Caco-2 (cell line): ENCODE measurements around the gene KLK8. TPM values are rescaled to one million over a fixed set of nuclear protein-coding genes. Genes with fewer than 3 reads are reported as not detected.

ENCODE experiments used
- BruUV-seq: library from RNA; stranded (reverse); fragments of 400-500 nt; replicated peaks from 2 replicates; lab custom pipeline; 2021; lab: Mats Ljungman, UMichigan
- CTCF ChIA-PET: fragments of 300-600 bp; sonication (Branson Sonifier 250); formaldehyde crosslinking; loops from one replicate; lab custom pipeline; 2022; ENCODE audit warnings: antibody characterized with exemption; lab: Charles Lee
- POLR2A ChIA-PET: fragments of 300-600 bp; sonication (Branson Sonifier 250); formaldehyde crosslinking; loops from one replicate; lab custom pipeline; 2022; ENCODE audit warnings: antibody characterized with exemption; lab: Charles Lee
- DNase-seq, 2 experiments: peaks; one replicate each; pipeline versions ENCODE4 v3.0.0 to v3.0.0-alpha.2; 2020 to 2022
- H3K27me3 ChIP-seq: replicated peaks from 2 replicates; pipeline ENCODE4 v1.6.0; 2011; ENCODE audit warnings: low read length; ENCODE audit not compliant: control insufficient read depth, insufficient read depth
- H3K36me3 ChIP-seq: 2 replicates; pipeline ENCODE4 v1.5.1; 2011; ENCODE audit warnings: low read length; ENCODE audit not compliant: control insufficient read depth, insufficient read depth
- H3K4me1 ChIP-seq: fragments of 250-450 bp; sonication (Bioruptor Pico); 2 replicates; pipeline ENCODE4 v1.5.1; 2020; ENCODE audit warnings: mild to moderate bottlenecking
- H3K4me3 ChIP-seq: 2 replicates; pipeline ENCODE4 v1.5.1; 2011; ENCODE audit warnings: low read depth, mild to moderate bottlenecking, control low read depth, low read length
- H3K9me3 ChIP-seq: fragments of 250-450 bp; sonication (Bioruptor Pico); 2 replicates; pipeline ENCODE4 v1.5.1; 2020; ENCODE audit warnings: mild to moderate bottlenecking, moderate library complexity
- H3K27ac Mint-ChIP-seq: one replicate; pipeline ENCODE4 v1.8.0; 2022; ENCODE audit warnings: mixed read lengths; ENCODE audit not compliant: unreplicated experiment
- H3K27me3 Mint-ChIP-seq: one replicate; pipeline ENCODE4 v1.8.0; 2022; ENCODE audit warnings: mixed read lengths; ENCODE audit not compliant: insufficient read depth, unreplicated experiment
- H3K36me3 Mint-ChIP-seq: one replicate; pipeline ENCODE4 v1.8.0; 2022; ENCODE audit warnings: mild to moderate bottlenecking, mixed read lengths; ENCODE audit not compliant: insufficient read depth, unreplicated experiment
- H3K4me1 Mint-ChIP-seq: one replicate; pipeline ENCODE4 v1.8.0; 2022; ENCODE audit warnings: low read depth, mixed read lengths; ENCODE audit not compliant: unreplicated experiment
- H3K4me3 Mint-ChIP-seq: one replicate; pipeline ENCODE4 v1.8.0; 2022; ENCODE audit warnings: mild to moderate bottlenecking, moderate library complexity, mixed read lengths; ENCODE audit not compliant: unreplicated experiment
- H3K9me3 Mint-ChIP-seq: one replicate; pipeline ENCODE4 v1.8.0; 2022; ENCODE audit warnings: mixed read lengths; ENCODE audit not compliant: unreplicated experiment
- intact Hi-C: fragments of 100-400 bp; cut with micrococcal nuclease; formaldehyde crosslinking; loops from one replicate; pipeline ENCODE4 v1.10.0; 2022; ENCODE audit not compliant: unreplicated experiment
- total RNA-seq: library from RNA; stranded (reverse); gene quantifications from 2 replicates; pipeline ENCODE4 v1.2.3, GENCODE V29; 2022
- TF ChIP-seq, protein P1 (sequence below), 2 experiments: fragments of 200-600 bp in 1 of 2; IDR thresholded peaks; 1 replicate in 1 of 2; 2 replicates in 1 of 2; pipeline versions ENCODE4 v1.5.1 to v1.8.0; 2011 to 2022; ENCODE audit warnings: antibody characterized with exemption in 1 of 2, control low read depth in 1 of 2, inconsistent platforms in 1 of 2, low read depth in 1 of 2, low read length in 1 of 2, mild to moderate bottlenecking in 1 of 2, moderate library complexity in 1 of 2; ENCODE audit not compliant: insufficient read depth in 1 of 2, severe bottlenecking in 1 of 2, unreplicated experiment in 1 of 2

The KLK8 gene
- total RNA-seq, 1 experiment from 2014 or later = 1.7 TPM

DNA sequence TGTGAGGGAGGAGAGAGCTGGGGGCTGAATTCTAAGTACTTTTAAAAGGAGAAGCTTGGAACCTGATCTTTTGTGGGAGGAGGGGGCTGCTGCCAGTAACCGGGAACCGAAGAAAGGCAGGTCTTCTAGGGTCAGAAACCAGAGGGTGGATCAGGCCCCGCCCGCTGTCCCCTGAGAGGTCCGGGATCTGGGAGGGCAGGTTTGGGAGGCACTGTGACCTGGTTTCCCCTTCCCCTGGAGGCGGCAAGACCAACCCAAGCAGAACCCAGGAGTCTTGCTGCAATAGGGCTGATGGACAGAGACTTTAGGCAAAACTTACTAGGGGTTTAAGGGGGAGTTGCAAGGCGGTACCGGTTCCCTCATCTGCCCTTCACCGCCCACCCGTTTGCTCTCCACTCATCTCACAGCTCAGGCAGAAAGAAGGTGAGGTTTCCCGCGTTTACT lies 707 bp upstream of the KLK8 start:
- Mint-ChIP-seq H3K27me3 (peaks cover 8% of the 10 kb centered on the region), H3K27ac (no peak overlapping the region), H3K9me3 (no peaks in the 10 kb centered on the region), H3K4me1 (no peaks in the 10 kb centered on the region), H3K4me3 (peak overlapping the region; percentile 18), H3K36me3 (no peaks in the 10 kb centered on the region)
- no TSS peak for BruUV-seq
- DNase-seq = no peak
- CTCF ChIA-PET = no interaction called here
- Histone ChIP-seq H3K4me1 (no peaks in the 10 kb centered on the region), H3K27me3 (no peaks in the 10 kb centered on the region), H3K4me3 (no peak overlapping the region), H3K9me3 (no peaks in the 10 kb centered on the region), H3K36me3 (no peaks in the 10 kb centered on the region)
- intact Hi-C loops = no loop called here
- TF ChIP-seq, protein P1, sequence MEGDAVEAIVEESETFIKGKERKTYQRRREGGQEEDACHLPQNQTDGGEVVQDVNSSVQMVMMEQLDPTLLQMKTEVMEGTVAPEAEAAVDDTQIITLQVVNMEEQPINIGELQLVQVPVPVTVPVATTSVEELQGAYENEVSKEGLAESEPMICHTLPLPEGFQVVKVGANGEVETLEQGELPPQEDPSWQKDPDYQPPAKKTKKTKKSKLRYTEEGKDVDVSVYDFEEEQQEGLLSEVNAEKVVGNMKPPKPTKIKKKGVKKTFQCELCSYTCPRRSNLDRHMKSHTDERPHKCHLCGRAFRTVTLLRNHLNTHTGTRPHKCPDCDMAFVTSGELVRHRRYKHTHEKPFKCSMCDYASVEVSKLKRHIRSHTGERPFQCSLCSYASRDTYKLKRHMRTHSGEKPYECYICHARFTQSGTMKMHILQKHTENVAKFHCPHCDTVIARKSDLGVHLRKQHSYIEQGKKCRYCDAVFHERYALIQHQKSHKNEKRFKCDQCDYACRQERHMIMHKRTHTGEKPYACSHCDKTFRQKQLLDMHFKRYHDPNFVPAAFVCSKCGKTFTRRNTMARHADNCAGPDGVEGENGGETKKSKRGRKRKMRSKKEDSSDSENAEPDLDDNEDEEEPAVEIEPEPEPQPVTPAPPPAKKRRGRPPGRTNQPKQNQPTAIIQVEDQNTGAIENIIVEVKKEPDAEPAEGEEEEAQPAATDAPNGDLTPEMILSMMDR (IDR thresholded peaks at IDR 0.05; ENCODE audit: insufficient read depth in 1 of 2, low read depth in 1 of 2, low read length in 1 of 2, severe bottlenecking in 1 of 2, unreplicated experiment in 1 of 2) = no peak
- POLR2A ChIA-PET = no interaction called here

DNA sequence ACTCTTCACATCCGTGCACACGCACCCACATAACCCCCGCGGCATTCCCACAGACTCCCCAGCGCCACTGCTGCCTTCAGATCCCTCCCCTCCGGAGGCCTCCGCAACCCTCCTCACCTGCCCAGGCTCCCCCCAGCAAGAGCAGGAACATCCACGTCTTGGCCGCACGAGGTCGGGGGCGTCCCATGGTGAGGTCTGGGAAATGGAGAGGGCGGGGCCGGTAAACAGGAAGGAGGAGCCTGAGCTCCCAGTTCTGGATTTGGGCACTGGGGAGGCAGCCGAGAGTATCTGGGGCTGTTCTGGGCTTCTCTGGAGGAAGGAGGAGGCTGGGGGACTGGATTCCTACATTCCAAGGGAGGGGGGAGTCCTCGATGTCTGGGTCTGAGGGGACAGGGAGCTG lies 423 bp downstream of the KLK8 start:
- ChIA-PET CTCF (interaction anchor here (0.7 kb wide), 1 partner anchor 20 kb away, joined by 3 read pairs; no protein-coding TSS in a partner anchor), POLR2A (no interaction called here)
- Mint-ChIP-seq H3K4me1 (no peaks in the 10 kb centered on the region), H3K36me3 (no peaks in the 10 kb centered on the region), H3K4me3 (no peak overlapping the region), H3K27me3 (peaks cover under 1% of the 10 kb centered on the region), H3K27ac (no peak overlapping the region), H3K9me3 (no peaks in the 10 kb centered on the region)
- Histone ChIP-seq H3K9me3 (no peaks in the 10 kb centered on the region), H3K4me3 (no peak overlapping the region), H3K27me3 (no peaks in the 10 kb centered on the region), H3K36me3 (no peaks in the 10 kb centered on the region), H3K4me1 (no peaks in the 10 kb centered on the region)
- no TSS peak for BruUV-seq
- TF ChIP-seq, protein P1 (IDR thresholded peaks at IDR 0.05; ENCODE audit: insufficient read depth in 1 of 2, low read depth in 1 of 2, low read length in 1 of 2, severe bottlenecking in 1 of 2, unreplicated experiment in 1 of 2) = no peak
- intact Hi-C loops = no loop called here
- no peak for DNase-seq

DNA sequence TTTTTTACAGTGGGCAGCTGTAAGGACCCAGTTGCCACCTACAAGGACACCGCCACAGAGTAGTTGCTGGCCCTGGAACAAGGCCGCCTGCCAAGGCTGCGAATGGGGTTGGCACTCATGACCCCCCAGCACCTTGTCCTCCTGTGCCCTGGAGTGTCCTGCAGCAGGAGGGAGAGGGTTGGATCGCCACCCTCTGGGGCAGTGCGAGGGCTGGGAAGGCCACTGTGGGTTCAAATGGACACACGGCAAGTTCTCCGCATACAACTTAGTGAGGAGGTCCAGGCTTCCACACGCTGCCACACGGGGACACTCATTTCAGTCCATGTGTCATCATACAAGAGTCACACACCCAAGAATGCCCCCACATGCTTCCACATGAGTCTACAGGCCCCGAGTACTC lies 978 bp downstream of the KLK8 start:
- TF ChIP-seq, protein P1 (IDR thresholded peaks at IDR 0.05; ENCODE audit: insufficient read depth in 1 of 2, low read depth in 1 of 2, low read length in 1 of 2, severe bottlenecking in 1 of 2, unreplicated experiment in 1 of 2) = no peak

More for the DNA sequence above, 978 bp downstream of the KLK8 start:
- ChIA-PET POLR2A (no interaction called here), CTCF (interaction anchor here (0.7 kb wide), 1 partner anchor 21 kb away, joined by 3 read pairs; no protein-coding TSS in a partner anchor)
- Histone ChIP-seq H3K9me3 (no peaks in the 10 kb centered on the region), H3K36me3 (no peaks in the 10 kb centered on the region), H3K4me3 (no peak overlapping the region), H3K27me3 (no peaks in the 10 kb centered on the region), H3K4me1 (no peaks in the 10 kb centered on the region)
- no peaks in the 10 kb centered on the region for H3K4me1 Mint-ChIP-seq
- H3K36me3 Mint-ChIP-seq = no peaks in the 10 kb centered on the region
- intact Hi-C loops = no loop called here
- no peak overlapping the region for H3K4me3 Mint-ChIP-seq
- H3K27ac Mint-ChIP-seq = no peak overlapping the region
- no peak for DNase-seq
- BruUV-seq = no TSS peak
- no peaks in the 10 kb centered on the region for H3K27me3 Mint-ChIP-seq
- H3K9me3 Mint-ChIP-seq = no peaks in the 10 kb centered on the region
